Heart right ventricle (tissue), 16 donors: ENCODE measurements around the gene ALDH16A1. TPM values are rescaled to one million over a fixed set of nuclear protein-coding genes. Genes with fewer than 3 reads are reported as not detected.

Experiments used
- ATAC-seq, 8 donors: fragments of 200-7000 bp; cut with Tn5 transposase; one replicate each; pipeline ENCODE4 v1.9.1; 2020; ENCODE audit warnings: mild to moderate bottlenecking in 8 of 8, moderate library complexity in 8 of 8, moderate number of reproducible peaks in 1 of 8
- DNase-seq, 2 donors: peaks; one replicate each; pipeline ENCODE4 v3.0.0-alpha.2; 2020
- H3K27ac ChIP-seq, 10 donors: fragments of 200-600 bp; sonication (generic) in 2 of 10; one replicate each; pipeline versions ENCODE4 v1.5.0 to v1.8.0; 2020 to 2022; ENCODE audit warnings: mild to moderate bottlenecking in 3 of 10
- H3K27me3 ChIP-seq, 7 donors: fragments of 200-600 bp; one replicate each; pipeline ENCODE4 v1.8.0; 2021 to 2022; ENCODE audit warnings: mild to moderate bottlenecking in 2 of 7
- H3K36me3 ChIP-seq, 9 donors: fragments of 200-600 bp; sonication (generic) in 1 of 9; one replicate each; pipeline versions ENCODE4 v1.5.0 to v1.8.0; 2020 to 2022; ENCODE audit warnings: mild to moderate bottlenecking in 2 of 9
- H3K4me1 ChIP-seq, 9 donors: fragments of 200-600 bp; sonication (generic) in 1 of 9; one replicate each; pipeline versions ENCODE4 v1.5.0 to v1.8.0; 2020 to 2022; ENCODE audit warnings: mild to moderate bottlenecking in 4 of 9
- H3K4me3 ChIP-seq, 10 donors: fragments of 200-600 bp; sonication (generic) in 2 of 10; one replicate each; pipeline versions ENCODE4 v1.5.0 to v1.8.0; 2020 to 2022; ENCODE audit warnings: mild to moderate bottlenecking in 7 of 10, moderate library complexity in 2 of 10
- H3K9me3 ChIP-seq, 11 donors: fragments of 200-600 bp in 10 of 11; sonication (generic) in 2 of 11; one replicate each; pipeline versions ENCODE4 v1.5.0 to v1.8.0; 2013 to 2022; ENCODE audit warnings: mild to moderate bottlenecking in 2 of 11, control low read depth in 1 of 11, moderate library complexity in 1 of 11
- WGBS, 2 donors: extraction: QIAGEN DNeasy Blood & Tissue Kit; methylation state at CpG; one replicate each; pipeline ENCODE4 v1.1.7; 2013; ENCODE audit warnings: inconsistent platforms in 1 of 2; 5-methylcytosine and 5-hydroxymethylcytosine counted together
- intact Hi-C, 10 donors: fragments of 100-400 bp; cut with DNase I; formaldehyde crosslinking; loops; one replicate each; pipeline versions ENCODE4 v1.11.1 to v1.14.2; 2022
- polyA plus RNA-seq, 2 donors: library from polyadenylated mRNA; stranded (reverse); fragments of 200-250 nt; gene quantifications; one replicate each; pipeline ENCODE4 v1.2.3, GENCODE V29; 2013
- total RNA-seq, 10 donors: library from RNA; stranded (reverse); fragmentation: NEBNext Ultra II Directional in 3 of 10; extraction: Animal tissue kit (Norgen Biotek cat#: 25700) in 3 of 10; gene quantifications; one replicate each; pipeline versions ENCODE4 v1.2.1 to v1.2.4, GENCODE V29; 2021 to 2023
- TF ChIP-seq, protein P1 (sequence below), 9 donors: fragments of 200-600 bp; sonication (generic) in 2 of 9; IDR thresholded peaks; one replicate each; pipeline versions ENCODE4 v1.5.0 to v1.8.0; 2021 to 2022; ENCODE audit warnings: antibody characterized with exemption in 9 of 9, mild to moderate bottlenecking in 5 of 9, moderate library complexity in 1 of 9
- donor health status: Arrhythmogenic right ventricular cardiomyopathy.
- donor health status: ischemic (EF 13 %, LVEDD 7.1; RV severe dilation, severe dysfunction).
- donor health status: healthy with polysubstance abuse.
- donor health status: DM: no; HTN: yes; CAD: no.
- donor health status: DM: no; HTN: no; CAD: no.
- donor health status: ischemic (EF 25% LVEDD 6.9; RV normal size, moderate dysfunction).
- donor health status: ischemic (EF 25% LVEDD 5.7; RV mildly dilated, moderate dysfunction).
- donor health status: healthy.
- donor health status: DM: yes; HTN: yes; CAD: no.
- donor health status: Ischemic cardiomyopathy.
- donor health status: ischemic (EF 35%, LVEDD 5.7; RV mildly dilated, moderate dysfunction).
- donor health status: nonischemic (EF 11% LVEDD 7.7; RV severe dilation, severe dysfunction).
- donor health status: DM: yes; HTN: yes; CAD: no.
- donor health status: PGD.
- donor health status: ischemic (EF 29% LVEDD 5.4; RV normal size, mild dysfunction).
- donor health status: nonischemic (EF 23%, LVEDD 6.1; RV moderate dilation, normal function).

ALDH16A1 gene
- total and polyA plus RNA-seq, 12 donors = 4.4 to 19.9 (median 8.7) TPM

DNA sequence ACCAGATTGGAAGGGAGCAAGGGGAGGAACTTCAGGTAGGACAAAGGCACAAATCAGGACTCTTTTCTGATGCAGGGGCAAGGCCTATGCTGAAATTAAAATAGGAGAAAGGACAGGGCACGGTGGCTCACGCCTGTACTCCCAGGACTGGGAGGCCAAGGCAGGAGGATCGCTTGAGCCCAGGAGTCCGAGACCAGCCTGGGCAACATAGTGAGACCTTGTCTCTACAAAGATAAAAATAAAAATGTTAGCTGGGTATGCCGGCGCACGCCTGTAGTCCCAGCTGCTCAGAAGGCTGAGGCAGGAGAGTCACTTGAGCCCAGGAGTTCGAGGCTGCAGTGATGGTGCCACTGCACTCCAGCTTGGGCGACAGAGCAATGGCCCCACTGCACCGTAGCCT, 17.4 kb upstream of the ALDH16A1 start:
- H3K36me3 ChIP-seq = no peaks in the 10 kb centered on the region
- intact Hi-C loops = loop anchor here in 2 of 10 donors (5.0 kb wide), 2 partner anchors 33 to 43 kb away; no protein-coding TSS in a partner anchor
- H3K4me1 ChIP-seq = peaks cover 0 to 6% (median 0%) of the 10 kb centered on the region in 9 donors
- H3K9me3 ChIP-seq = no peaks in the 10 kb centered on the region
- WGBS, 2 donors = 83% methylated on average over 10 of the region's 10 CpGs
- no peak overlapping the region for H3K4me3 ChIP-seq
- TF ChIP-seq, protein P1, sequence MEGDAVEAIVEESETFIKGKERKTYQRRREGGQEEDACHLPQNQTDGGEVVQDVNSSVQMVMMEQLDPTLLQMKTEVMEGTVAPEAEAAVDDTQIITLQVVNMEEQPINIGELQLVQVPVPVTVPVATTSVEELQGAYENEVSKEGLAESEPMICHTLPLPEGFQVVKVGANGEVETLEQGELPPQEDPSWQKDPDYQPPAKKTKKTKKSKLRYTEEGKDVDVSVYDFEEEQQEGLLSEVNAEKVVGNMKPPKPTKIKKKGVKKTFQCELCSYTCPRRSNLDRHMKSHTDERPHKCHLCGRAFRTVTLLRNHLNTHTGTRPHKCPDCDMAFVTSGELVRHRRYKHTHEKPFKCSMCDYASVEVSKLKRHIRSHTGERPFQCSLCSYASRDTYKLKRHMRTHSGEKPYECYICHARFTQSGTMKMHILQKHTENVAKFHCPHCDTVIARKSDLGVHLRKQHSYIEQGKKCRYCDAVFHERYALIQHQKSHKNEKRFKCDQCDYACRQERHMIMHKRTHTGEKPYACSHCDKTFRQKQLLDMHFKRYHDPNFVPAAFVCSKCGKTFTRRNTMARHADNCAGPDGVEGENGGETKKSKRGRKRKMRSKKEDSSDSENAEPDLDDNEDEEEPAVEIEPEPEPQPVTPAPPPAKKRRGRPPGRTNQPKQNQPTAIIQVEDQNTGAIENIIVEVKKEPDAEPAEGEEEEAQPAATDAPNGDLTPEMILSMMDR (IDR thresholded peaks at IDR 0.05) = no peak
- H3K27ac ChIP-seq = no peak overlapping the region
- no peak for DNase-seq
- H3K27me3 ChIP-seq = peaks cover 16 to 98% (median 95%) of the 10 kb centered on the region in 7 donors
- no peak for ATAC-seq

DNA sequence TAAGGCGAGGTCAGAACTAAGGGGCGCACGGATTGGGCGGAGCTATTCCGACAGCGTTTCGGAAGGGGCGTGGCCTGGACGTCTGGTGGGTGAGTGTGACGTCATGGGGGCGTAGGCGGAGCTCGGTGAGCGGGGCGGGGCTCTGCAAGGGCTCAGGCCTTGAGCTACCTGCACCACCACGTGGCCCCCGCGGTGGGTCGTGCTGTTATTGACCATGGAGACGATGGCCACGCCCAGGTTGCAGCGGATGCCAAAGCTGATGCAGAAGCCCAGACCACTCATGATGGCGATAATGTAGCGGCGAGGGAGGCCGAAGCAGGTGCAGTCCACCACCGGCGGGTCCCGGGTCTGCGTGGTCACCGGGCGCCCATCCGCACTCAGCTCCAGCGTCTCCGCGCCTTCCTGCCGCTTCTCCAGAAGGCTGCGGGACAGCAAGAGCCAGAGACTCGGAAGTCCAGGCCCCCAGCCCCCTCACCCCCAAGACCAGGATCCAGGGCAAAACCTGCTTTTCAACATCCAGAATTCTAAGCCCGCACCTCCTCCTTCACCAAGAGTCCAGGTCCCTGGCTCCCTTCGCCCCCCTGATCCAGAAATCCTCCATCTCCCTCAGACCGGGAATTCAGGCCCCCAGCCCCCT, 16.5 kb upstream of the ALDH16A1 start:
- Histone ChIP-seq H3K9me3 (no peaks in the 10 kb centered on the region), H3K4me1 (peaks cover 0 to 6% (median 0%) of the 10 kb centered on the region in 9 donors), H3K27me3 (peaks cover 16 to 98% (median 94%) of the 10 kb centered on the region in 7 donors), H3K36me3 (no peaks in the 10 kb centered on the region), H3K4me3 (no peak overlapping the region), H3K27ac (no peak overlapping the region)
- TF ChIP-seq, protein P1 (IDR thresholded peaks at IDR 0.05) = no peak
- intact Hi-C loops = loop anchor here in 2 of 10 donors (5.0 kb wide), 2 partner anchors 34 to 44 kb away; no protein-coding TSS in a partner anchor
- no peak for DNase-seq
- 12 to 18% methylated on average over 41 to 42 of the region's 42 CpGs for WGBS, 2 donors
- ATAC-seq = no peak

DNA sequence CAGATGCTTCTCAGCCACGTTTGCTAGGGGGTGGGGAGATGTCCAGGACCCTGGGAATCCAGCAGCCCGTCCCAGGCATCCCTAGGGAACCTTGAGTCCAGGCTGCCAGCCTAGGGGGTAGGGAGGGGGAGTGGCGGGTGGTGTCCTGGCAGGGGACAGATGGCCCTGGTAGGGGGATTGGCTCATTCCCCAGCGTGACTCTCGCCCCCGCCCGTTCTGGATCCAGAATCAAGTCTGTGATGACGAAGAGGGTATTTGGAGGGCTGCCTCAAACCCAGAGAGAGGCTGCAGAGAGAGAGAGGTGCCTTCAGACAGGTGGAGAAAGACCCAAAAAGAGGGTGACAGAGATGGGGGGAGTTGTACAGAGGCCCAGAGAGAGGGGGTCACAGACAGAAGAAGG, 15.8 kb upstream of the ALDH16A1 start:
- Histone ChIP-seq H3K9me3 (no peaks in the 10 kb centered on the region), H3K27me3 (peaks cover 16 to 98% (median 94%) of the 10 kb centered on the region in 7 donors), H3K36me3 (no peaks in the 10 kb centered on the region), H3K27ac (no peak overlapping the region), H3K4me3 (no peak overlapping the region), H3K4me1 (peaks cover 0 to 12% (median 4%) of the 10 kb centered on the region in 9 donors)
- TF ChIP-seq, protein P1 (IDR thresholded peaks at IDR 0.05) = no peak
- DNase-seq = no peak
- intact Hi-C loops = loop anchor here in 2 of 10 donors (5.0 kb wide), 2 partner anchors 35 to 45 kb away; no protein-coding TSS in a partner anchor
- 19 to 22% methylated on average over 8 of the region's 8 CpGs for WGBS, 2 donors
- no peak for ATAC-seq

DNA sequence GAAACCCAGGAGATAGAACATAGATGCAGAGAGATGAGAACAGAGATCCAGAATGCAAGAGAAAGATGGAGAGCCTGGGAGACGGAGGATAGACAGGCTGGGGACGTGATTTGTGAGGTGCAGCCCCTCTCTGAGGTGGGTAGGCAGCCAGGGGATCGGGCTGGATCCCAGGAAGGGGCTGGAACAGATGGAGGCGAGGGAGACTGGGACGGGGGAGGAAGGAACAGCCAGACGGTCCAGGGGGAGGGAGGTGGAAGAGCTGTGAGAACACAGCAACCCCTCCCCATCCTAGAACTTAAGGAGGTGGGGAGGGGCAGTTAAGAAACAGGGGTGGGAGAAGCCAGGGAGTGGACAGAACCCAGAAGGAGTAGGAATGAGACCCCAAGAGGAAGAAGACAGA, 14.8 kb upstream of the ALDH16A1 start:
- TF ChIP-seq, protein P1 (IDR thresholded peaks at IDR 0.05) = no peak
- 18 to 22% methylated on average over 6 of the region's 6 CpGs for WGBS, 2 donors
- Histone ChIP-seq H3K4me1 (peaks cover 0 to 17% (median 6%) of the 10 kb centered on the region in 9 donors), H3K27me3 (peaks cover 8 to 91% (median 86%) of the 10 kb centered on the region in 7 donors), H3K36me3 (no peaks in the 10 kb centered on the region), H3K9me3 (no peaks in the 10 kb centered on the region), H3K4me3 (no peak overlapping the region), H3K27ac (no peak overlapping the region)
- intact Hi-C loops = loop anchor here in 2 of 10 donors (5.0 kb wide), 2 partner anchors 36 to 46 kb away; no protein-coding TSS in a partner anchor
- ATAC-seq (no peak), DNase-seq (no peak)
